Measurements from ENCODE around the gene SPINT1. TPM values are rescaled to one million over a fixed set of nuclear protein-coding genes. Genes with fewer than 3 reads are reported as not detected.

Gene SPINT1
- total RNA-seq, 1 experiment from 2014 or later: 123 TPM

DNA sequence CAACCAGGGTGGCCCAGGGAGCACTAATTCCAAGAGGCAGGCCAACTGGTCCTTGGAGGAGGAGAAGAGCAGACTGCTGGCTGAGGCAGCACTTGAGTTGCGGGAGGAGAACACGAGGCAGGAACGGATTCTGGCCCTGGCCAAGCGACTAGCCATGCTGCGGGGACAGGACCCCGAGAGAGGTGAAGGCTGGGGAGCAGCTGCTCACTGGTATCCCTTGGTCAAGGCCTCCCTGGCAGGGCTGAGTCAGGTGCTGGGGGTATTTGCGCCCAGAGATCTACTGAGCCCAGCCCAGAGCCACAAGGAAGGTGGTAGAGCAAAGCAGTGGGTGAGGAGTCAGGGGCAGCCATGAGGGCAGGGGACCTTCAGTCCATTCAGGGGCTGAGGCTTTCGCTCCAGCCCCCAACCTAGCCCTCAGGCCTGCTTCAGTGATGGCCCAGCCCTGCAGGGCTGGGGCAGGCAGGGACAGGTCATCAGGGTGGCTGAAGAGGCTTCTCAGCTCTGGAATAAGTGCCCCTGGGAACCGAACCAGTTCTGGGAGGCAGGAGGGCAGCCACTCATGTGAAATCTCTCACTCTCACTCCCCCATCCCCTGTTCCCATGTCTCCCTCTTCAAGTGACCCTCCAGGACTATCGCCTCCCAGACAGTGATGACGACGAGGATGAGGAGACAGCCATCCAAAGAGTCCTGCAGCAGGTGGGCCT, 31.0 kb upstream of the SPINT1 start:
- POLR2A ChIA-PET: no interaction called here
- CTCF ChIA-PET: no interaction called here
- Histone ChIP-seq H3K27ac (ENCODE audit: low read depth, low read length) (no peak overlapping the region), H3K36me3 (ENCODE audit: control insufficient read depth in 1 of 2, insufficient read depth in 2 of 2, low read length in 2 of 2) (no peaks in the 10 kb centered on the region; a peak in 2 of 4 replicates), H3K27me3 (ENCODE audit: insufficient read depth, low read length) (no peaks in the 10 kb centered on the region), H3K9ac (ENCODE audit: low read length) (no peak overlapping the region), H3K4me2 (ENCODE audit: low read length) (no peak overlapping the region), H3K9me3 (ENCODE audit: control insufficient read depth in 1 of 2, insufficient read depth in 1 of 2, low read depth in 1 of 2, low read length in 2 of 2) (no peaks in the 10 kb centered on the region), H3K4me1 (ENCODE audit: control insufficient read depth in 1 of 2, insufficient read depth in 2 of 2, low read length in 2 of 2) (peaks cover 3 to 8% of the 10 kb centered on the region in 2 experiments; a peak in 3 of 4 replicates), H3K4me3 (replicated peaks in 1 of 2; ENCODE audit: low read depth in 1 of 2, low read length in 2 of 2) (no peak overlapping the region), H3K79me2 (ENCODE audit: insufficient read depth, low read length) (no peaks in the 10 kb centered on the region), H3K9me2 (ENCODE audit: insufficient read depth) (no peaks in the 10 kb centered on the region), H2AFZ (ENCODE audit: low read depth, low read length, poor library complexity, severe bottlenecking) (no peak overlapping the region), H4K20me1 (ENCODE audit: insufficient read depth) (no peaks in the 10 kb centered on the region)
- intact Hi-C loops (cut with micrococcal nuclease): no loop called here
- ATAC-seq (no peak), DNase-seq (ENCODE audit: low read depth, low spot score) (no peak)
- no TSS peak for BruUV-seq (replicated peaks)
- RAD21 ChIA-PET (ENCODE audit: low non-redundant PET in 1 of 2, low total read pairs in 2 of 2, uncharacterized antibody in 2 of 2, unreplicated experiment in 2 of 2): no interaction called here
- TF ChIP-seq, protein P1, sequence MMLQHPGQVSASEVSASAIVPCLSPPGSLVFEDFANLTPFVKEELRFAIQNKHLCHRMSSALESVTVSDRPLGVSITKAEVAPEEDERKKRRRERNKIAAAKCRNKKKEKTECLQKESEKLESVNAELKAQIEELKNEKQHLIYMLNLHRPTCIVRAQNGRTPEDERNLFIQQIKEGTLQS (IDR thresholded peaks at IDR 0.05): no peak
- TF ChIP-seq POLR2A (IDR thresholded peaks at IDR 0.05; ENCODE audit: borderline replicate concordance, extremely low read depth, insufficient read depth, insufficient read length) (no peak), RAD21 (IDR thresholded peaks at IDR 0.05; ENCODE audit: low read depth) (no peak), FOSL1 (IDR thresholded peaks at IDR 0.05; ENCODE audit: low read depth) (no peak), SIN3A (IDR thresholded peaks at IDR 0.05; ENCODE audit: low read depth) (no peak), SP1 (IDR thresholded peaks at IDR 0.05; ENCODE audit: low read depth) (no peak), YY1 (IDR thresholded peaks at IDR 0.05; ENCODE audit: extremely low read depth, insufficient replicate concordance, low read depth, low read length) (no peak), SRF (IDR thresholded peaks at IDR 0.05; ENCODE audit: low read depth) (no peak), EZH2phosphoT487 (IDR thresholded peaks at IDR 0.05; ENCODE audit: borderline replicate concordance) (no peak), ZFX (IDR thresholded peaks at IDR 0.05) (no peak), EGR1 (IDR thresholded peaks at IDR 0.05; ENCODE audit: low read depth) (no peak), POLR2AphosphoS5 (IDR thresholded peaks at IDR 0.05; ENCODE audit: low read depth, low read length) (no peak), CEBPB (IDR thresholded peaks at IDR 0.05; ENCODE audit: low read depth) (no peak), JUND (IDR thresholded peaks at IDR 0.05) (no peak), CBX3 (IDR thresholded peaks at IDR 0.05; ENCODE audit: low read depth) (no peak), ELF1 (IDR thresholded peaks at IDR 0.05; ENCODE audit: borderline replicate concordance, low read depth) (no peak), ZNF274 (IDR thresholded peaks at IDR 0.05; ENCODE audit: low read depth, low read length) (no peak)
- TF ChIP-seq, protein P2, sequence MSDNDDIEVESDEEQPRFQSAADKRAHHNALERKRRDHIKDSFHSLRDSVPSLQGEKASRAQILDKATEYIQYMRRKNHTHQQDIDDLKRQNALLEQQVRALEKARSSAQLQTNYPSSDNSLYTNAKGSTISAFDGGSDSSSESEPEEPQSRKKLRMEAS (IDR thresholded peaks at IDR 0.05): no peak
- TF ChIP-seq, protein P3, sequence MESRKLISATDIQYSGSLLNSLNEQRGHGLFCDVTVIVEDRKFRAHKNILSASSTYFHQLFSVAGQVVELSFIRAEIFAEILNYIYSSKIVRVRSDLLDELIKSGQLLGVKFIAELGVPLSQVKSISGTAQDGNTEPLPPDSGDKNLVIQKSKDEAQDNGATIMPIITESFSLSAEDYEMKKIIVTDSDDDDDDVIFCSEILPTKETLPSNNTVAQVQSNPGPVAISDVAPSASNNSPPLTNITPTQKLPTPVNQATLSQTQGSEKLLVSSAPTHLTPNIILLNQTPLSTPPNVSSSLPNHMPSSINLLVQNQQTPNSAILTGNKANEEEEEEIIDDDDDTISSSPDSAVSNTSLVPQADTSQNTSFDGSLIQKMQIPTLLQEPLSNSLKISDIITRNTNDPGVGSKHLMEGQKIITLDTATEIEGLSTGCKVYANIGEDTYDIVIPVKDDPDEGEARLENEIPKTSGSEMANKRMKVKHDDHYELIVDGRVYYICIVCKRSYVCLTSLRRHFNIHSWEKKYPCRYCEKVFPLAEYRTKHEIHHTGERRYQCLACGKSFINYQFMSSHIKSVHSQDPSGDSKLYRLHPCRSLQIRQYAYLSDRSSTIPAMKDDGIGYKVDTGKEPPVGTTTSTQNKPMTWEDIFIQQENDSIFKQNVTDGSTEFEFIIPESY (IDR thresholded peaks at IDR 0.05; ENCODE audit: extremely low read depth, insufficient replicate concordance, low read length): no peak
- TF ChIP-seq, protein P4, sequence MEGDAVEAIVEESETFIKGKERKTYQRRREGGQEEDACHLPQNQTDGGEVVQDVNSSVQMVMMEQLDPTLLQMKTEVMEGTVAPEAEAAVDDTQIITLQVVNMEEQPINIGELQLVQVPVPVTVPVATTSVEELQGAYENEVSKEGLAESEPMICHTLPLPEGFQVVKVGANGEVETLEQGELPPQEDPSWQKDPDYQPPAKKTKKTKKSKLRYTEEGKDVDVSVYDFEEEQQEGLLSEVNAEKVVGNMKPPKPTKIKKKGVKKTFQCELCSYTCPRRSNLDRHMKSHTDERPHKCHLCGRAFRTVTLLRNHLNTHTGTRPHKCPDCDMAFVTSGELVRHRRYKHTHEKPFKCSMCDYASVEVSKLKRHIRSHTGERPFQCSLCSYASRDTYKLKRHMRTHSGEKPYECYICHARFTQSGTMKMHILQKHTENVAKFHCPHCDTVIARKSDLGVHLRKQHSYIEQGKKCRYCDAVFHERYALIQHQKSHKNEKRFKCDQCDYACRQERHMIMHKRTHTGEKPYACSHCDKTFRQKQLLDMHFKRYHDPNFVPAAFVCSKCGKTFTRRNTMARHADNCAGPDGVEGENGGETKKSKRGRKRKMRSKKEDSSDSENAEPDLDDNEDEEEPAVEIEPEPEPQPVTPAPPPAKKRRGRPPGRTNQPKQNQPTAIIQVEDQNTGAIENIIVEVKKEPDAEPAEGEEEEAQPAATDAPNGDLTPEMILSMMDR (IDR thresholded peaks at IDR 0.05 in 2 of 3, conservative IDR thresholded peaks at IDR 0.05 in 1 of 3; ENCODE audit: borderline replicate concordance in 1 of 3, insufficient read depth in 1 of 3, low read depth in 2 of 3, low read length in 2 of 3): no peak
